ENCODE measurements around the gene MIB1. TPM values are rescaled to one million over a fixed set of nuclear protein-coding genes. Genes with fewer than 3 reads are reported as not detected.

Gene MIB1
- total and polyA plus RNA-seq, 2 experiments from 2014 or later = 10.8 to 56.7 TPM

DNA sequence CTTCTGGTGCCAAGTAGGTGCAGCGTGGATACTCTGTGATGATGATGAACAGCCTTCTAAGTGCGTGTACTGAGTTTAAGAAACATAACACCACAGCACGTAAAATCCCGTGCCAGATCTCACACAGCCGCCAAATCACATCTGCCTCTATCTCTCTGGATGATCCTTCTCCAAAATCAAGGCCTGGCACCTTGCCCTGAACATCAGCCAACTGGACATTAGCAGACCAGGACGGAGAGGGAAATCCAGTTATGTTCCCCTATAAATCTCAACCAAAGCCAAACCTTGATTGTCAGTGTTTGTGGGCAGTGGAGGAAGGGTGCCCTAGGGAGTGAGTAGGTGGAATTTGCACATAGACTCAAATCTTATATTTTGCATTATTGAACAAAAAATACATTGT is 164.3 kb downstream of the MIB1 start:
- TF ChIP-seq, protein P1, sequence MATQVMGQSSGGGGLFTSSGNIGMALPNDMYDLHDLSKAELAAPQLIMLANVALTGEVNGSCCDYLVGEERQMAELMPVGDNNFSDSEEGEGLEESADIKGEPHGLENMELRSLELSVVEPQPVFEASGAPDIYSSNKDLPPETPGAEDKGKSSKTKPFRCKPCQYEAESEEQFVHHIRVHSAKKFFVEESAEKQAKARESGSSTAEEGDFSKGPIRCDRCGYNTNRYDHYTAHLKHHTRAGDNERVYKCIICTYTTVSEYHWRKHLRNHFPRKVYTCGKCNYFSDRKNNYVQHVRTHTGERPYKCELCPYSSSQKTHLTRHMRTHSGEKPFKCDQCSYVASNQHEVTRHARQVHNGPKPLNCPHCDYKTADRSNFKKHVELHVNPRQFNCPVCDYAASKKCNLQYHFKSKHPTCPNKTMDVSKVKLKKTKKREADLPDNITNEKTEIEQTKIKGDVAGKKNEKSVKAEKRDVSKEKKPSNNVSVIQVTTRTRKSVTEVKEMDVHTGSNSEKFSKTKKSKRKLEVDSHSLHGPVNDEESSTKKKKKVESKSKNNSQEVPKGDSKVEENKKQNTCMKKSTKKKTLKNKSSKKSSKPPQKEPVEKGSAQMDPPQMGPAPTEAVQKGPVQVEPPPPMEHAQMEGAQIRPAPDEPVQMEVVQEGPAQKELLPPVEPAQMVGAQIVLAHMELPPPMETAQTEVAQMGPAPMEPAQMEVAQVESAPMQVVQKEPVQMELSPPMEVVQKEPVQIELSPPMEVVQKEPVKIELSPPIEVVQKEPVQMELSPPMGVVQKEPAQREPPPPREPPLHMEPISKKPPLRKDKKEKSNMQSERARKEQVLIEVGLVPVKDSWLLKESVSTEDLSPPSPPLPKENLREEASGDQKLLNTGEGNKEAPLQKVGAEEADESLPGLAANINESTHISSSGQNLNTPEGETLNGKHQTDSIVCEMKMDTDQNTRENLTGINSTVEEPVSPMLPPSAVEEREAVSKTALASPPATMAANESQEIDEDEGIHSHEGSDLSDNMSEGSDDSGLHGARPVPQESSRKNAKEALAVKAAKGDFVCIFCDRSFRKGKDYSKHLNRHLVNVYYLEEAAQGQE (IDR thresholded peaks at IDR 0.05; ENCODE audit: unreplicated experiment) = no peak
- TF ChIP-seq, protein P2, sequence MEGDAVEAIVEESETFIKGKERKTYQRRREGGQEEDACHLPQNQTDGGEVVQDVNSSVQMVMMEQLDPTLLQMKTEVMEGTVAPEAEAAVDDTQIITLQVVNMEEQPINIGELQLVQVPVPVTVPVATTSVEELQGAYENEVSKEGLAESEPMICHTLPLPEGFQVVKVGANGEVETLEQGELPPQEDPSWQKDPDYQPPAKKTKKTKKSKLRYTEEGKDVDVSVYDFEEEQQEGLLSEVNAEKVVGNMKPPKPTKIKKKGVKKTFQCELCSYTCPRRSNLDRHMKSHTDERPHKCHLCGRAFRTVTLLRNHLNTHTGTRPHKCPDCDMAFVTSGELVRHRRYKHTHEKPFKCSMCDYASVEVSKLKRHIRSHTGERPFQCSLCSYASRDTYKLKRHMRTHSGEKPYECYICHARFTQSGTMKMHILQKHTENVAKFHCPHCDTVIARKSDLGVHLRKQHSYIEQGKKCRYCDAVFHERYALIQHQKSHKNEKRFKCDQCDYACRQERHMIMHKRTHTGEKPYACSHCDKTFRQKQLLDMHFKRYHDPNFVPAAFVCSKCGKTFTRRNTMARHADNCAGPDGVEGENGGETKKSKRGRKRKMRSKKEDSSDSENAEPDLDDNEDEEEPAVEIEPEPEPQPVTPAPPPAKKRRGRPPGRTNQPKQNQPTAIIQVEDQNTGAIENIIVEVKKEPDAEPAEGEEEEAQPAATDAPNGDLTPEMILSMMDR (conservative IDR thresholded peaks at IDR 0.05; ENCODE audit: low read depth in 2 of 2) = no peak
- TF ChIP-seq, protein P3, sequence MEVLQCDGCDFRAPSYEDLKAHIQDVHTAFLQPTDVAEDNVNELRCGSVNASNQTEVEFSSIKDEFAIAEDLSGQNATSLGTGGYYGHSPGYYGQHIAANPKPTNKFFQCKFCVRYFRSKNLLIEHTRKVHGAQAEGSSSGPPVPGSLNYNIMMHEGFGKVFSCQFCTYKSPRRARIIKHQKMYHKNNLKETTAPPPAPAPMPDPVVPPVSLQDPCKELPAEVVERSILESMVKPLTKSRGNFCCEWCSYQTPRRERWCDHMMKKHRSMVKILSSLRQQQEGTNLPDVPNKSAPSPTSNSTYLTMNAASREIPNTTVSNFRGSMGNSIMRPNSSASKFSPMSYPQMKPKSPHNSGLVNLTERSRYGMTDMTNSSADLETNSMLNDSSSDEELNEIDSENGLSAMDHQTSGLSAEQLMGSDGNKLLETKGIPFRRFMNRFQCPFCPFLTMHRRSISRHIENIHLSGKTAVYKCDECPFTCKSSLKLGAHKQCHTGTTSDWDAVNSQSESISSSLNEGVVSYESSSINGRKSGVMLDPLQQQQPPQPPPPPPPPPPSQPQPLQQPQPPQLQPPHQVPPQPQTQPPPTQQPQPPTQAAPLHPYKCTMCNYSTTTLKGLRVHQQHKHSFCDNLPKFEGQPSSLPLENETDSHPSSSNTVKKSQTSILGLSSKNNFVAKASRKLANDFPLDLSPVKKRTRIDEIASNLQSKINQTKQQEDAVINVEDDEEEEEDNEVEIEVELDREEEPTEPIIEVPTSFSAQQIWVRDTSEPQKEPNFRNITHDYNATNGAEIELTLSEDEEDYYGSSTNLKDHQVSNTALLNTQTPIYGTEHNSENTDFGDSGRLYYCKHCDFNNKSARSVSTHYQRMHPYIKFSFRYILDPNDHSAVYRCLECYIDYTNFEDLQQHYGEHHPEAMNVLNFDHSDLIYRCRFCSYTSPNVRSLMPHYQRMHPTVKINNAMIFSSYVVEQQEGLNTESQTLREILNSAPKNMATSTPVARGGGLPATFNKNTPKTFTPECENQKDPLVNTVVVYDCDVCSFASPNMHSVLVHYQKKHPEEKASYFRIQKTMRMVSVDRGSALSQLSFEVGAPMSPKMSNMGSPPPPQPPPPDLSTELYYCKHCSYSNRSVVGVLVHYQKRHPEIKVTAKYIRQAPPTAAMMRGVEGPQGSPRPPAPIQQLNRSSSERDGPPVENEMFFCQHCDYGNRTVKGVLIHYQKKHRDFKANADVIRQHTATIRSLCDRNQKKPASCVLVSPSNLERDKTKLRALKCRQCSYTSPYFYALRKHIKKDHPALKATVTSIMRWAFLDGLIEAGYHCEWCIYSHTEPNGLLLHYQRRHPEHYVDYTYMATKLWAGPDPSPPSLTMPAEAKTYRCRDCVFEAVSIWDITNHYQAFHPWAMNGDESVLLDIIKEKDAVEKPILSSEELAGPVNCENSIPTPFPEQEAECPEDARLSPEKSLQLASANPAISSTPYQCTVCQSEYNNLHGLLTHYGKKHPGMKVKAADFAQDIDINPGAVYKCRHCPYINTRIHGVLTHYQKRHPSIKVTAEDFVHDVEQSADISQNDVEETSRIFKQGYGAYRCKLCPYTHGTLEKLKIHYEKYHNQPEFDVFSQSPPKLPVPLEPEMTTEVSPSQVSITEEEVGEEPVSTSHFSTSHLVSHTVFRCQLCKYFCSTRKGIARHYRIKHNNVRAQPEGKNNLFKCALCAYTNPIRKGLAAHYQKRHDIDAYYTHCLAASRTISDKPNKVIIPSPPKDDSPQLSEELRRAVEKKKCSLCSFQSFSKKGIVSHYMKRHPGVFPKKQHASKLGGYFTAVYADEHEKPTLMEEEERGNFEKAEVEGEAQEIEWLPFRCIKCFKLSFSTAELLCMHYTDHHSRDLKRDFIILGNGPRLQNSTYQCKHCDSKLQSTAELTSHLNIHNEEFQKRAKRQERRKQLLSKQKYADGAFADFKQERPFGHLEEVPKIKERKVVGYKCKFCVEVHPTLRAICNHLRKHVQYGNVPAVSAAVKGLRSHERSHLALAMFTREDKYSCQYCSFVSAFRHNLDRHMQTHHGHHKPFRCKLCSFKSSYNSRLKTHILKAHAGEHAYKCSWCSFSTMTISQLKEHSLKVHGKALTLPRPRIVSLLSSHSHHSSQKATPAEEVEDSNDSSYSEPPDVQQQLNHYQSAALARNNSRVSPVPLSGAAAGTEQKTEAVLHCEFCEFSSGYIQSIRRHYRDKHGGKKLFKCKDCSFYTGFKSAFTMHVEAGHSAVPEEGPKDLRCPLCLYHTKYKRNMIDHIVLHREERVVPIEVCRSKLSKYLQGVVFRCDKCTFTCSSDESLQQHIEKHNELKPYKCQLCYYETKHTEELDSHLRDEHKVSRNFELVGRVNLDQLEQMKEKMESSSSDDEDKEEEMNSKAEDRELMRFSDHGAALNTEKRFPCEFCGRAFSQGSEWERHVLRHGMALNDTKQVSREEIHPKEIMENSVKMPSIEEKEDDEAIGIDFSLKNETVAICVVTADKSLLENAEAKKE (CRISPR knock-in tag; IDR thresholded peaks at IDR 0.05) = no peak
- TF ChIP-seq, protein P4, sequence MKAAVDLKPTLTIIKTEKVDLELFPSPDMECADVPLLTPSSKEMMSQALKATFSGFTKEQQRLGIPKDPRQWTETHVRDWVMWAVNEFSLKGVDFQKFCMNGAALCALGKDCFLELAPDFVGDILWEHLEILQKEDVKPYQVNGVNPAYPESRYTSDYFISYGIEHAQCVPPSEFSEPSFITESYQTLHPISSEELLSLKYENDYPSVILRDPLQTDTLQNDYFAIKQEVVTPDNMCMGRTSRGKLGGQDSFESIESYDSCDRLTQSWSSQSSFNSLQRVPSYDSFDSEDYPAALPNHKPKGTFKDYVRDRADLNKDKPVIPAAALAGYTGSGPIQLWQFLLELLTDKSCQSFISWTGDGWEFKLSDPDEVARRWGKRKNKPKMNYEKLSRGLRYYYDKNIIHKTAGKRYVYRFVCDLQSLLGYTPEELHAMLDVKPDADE (IDR thresholded peaks at IDR 0.05) = no peak
- TF ChIP-seq JUNB (IDR thresholded peaks at IDR 0.05; ENCODE audit: unreplicated experiment) (no peak), CREB1 (CRISPR knock-in tag; IDR thresholded peaks at IDR 0.05; ENCODE audit: low read depth) (no peak), STAT1 (IDR thresholded peaks at IDR 0.05; ENCODE audit: unreplicated experiment) (no peak), ZNF114 (CRISPR knock-in tag; IDR thresholded peaks at IDR 0.05) (no peak), NANOG (IDR thresholded peaks at IDR 0.05; ENCODE audit: borderline replicate concordance) (no peak), EZH2phosphoT487 (IDR thresholded peaks at IDR 0.05; ENCODE audit: unreplicated experiment) (no peak), POLR2AphosphoS5 (IDR thresholded peaks at IDR 0.05; ENCODE audit: low read depth) (no peak)
- H3K79me2 ChIP-seq (replicated peaks; ENCODE audit: insufficient read depth) = no peaks in the 10 kb centered on the region
- H3K4me1 ChIP-seq (ENCODE audit: insufficient read depth) = no peaks in the 10 kb centered on the region
- H2AFZ ChIP-seq = no peak overlapping the region
- H3K9me2 ChIP-seq (ENCODE audit: insufficient read depth) = no peaks in the 10 kb centered on the region
- H3K27me3 ChIP-seq (ENCODE audit: insufficient read depth) = peaks cover 10% of the 10 kb centered on the region; the same call in 1 of the 2 replicates
- ATAC-seq (no peak), DNase-seq (ENCODE audit: low spot score) (no peak)
- H3K4me3 ChIP-seq = no peak overlapping the region
- Mint-ChIP-seq H3K36me3 (ENCODE audit: low read depth) (no peaks in the 10 kb centered on the region), H3K9me3 (no peaks in the 10 kb centered on the region), H3K4me1 (no peaks in the 10 kb centered on the region), H3K27me3 (ENCODE audit: insufficient read depth, low read depth, poor library complexity) (peaks cover 11% of the 10 kb centered on the region), H3K27ac (no peak overlapping the region), H3K4me3 (no peak overlapping the region)
- H4K20me1 ChIP-seq (replicated peaks; ENCODE audit: insufficient read depth) = no peaks in the 10 kb centered on the region
- H3K4me2 ChIP-seq = no peak overlapping the region
- no peaks in the 10 kb centered on the region for H3F3A ChIP-seq (replicated peaks; ENCODE audit: low read depth)
- H3K36me3 ChIP-seq (ENCODE audit: insufficient read depth) = no peaks in the 10 kb centered on the region
- no peak overlapping the region for H3K27ac ChIP-seq (ENCODE audit: low read depth)

Measured in GM23338 (cell line).